NCI-H2196 treated with DMSO at 0.1 percent for 48 hours (cell line): ENCODE measurements around the gene TRAF2.

Experiments used
- DNase-seq: peaks from one replicate; lab custom pipeline; 2025; ENCODE audit not compliant: unreplicated experiment; lab: John Stamatoyannopoulos, UW

The TRAF2 gene

GRCh38 chr9:136936645-136937170 is 50.4 kb downstream of the TRAF2 start:
- DNase-seq: no peak

GRCh38 chr9:136937186-136938001 is 51.1 kb downstream of the TRAF2 start:
- DNase-seq: no peak

- DNase-seq: no peak
Measured at GRCh38 chr9:136939431-136939995, 53.2 kb downstream of the TRAF2 start.

- no peak for DNase-seq
Measured at GRCh38 chr9:136939996-136940525, 53.7 kb downstream of the TRAF2 start.

GRCh38 chr9:136940526-136941230 is 54.4 kb downstream of the TRAF2 start:
- no peak for DNase-seq

GRCh38 chr9:136941231-136942111 is 55.2 kb downstream of the TRAF2 start:
- no peak for DNase-seq

DNA sequence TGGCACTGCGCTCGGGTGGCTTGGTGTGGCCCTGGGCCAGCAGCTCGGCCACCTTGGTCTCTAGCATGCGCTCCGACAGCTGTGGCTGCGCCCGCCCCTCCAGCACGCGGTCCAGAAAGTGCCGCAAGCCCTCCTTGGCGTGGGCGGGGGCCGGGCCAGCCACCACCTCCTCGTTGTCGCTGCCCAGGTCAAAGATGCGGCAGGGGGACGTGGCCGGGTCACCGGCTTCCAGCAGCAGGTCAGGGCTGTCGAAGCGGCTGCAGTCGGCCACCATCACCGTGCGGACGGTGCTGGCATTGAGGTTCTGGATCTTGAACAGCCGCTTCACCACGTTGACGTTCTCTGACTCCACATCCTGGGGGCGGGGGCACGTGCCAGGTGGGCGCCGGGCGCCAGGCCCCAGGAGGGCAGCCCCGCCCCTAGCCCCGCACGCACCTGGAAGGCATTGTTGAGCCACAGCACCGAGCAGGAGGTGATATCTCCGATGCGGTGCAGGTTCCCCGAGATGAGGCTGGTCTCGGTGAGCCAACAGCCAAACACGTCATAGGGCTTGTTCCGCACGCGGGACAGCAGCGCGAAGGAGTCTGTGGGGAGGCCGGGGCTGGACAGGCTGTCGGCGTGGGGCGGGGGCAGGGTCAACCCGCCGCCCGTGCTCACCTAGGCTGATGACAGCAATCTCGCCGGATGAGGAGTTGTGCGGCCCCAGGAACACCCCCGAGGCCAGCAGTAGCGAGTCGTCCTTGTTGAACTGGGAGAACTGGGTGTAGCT is 56.0 kb downstream of the TRAF2 start:
- no peak for DNase-seq

- DNase-seq: no peak
Measured at GRCh38 chr9:136942881-136943230, 56.5 kb downstream of the TRAF2 start.

- no peak for DNase-seq
Measured at GRCh38 chr9:136943291-136944211, 57.2 kb downstream of the TRAF2 start.

GRCh38 chr9:136944212-136944518 is 57.8 kb downstream of the TRAF2 start:
- DNase-seq: no peak

DNA sequence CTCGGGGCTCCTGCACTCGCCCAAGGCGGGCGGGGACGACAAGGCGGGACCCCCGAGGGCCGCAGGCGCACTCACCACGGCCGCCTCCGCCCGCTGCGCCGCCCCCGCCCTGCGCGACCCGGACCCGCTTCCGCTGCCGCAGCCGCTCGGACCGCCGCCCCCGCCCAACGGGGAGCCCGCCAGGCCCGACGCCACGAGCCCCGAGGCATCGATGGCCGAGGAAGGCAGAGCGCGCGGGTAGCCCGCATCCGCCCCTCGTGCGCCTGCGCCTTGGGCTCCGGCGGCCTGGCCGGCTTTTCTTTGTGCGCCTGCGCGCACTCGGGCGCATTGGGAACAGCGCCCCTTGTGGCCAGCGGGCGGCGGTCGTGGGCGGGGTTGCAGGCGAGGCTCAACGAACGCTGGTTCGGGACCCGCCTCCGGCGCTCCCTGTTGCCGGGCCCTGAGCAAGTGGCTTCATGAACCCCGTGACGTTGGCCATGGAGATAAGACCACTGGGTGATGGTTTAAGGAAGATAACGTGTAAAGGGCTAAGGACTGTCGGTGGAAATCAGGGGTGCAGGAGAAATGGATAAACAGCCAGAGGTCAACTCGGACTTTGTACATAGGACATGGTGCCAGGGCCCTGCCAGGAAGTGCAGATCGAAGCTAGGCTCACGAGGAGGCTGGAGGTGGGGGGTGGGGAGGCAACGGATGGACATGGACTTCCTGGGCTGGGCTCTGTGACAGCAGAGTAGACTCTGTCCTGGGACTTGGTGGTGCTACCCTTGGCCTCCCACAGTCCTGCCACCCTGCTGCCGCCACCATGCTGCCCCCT is 58.4 kb downstream of the TRAF2 start, which contains the start of the genes C8G and FBXW5:
Gene C8G (plus strand): TSS at position 725 of the 814 bp plus-strand sequence. CDS start 78 bp downstream, at position 803.
Gene FBXW5 (minus strand): TSS at position 220 of the 814 bp plus-strand sequence. CDS start 655 bp downstream, outside the sequence.
- peak; percentile 88 for DNase-seq

DNA sequence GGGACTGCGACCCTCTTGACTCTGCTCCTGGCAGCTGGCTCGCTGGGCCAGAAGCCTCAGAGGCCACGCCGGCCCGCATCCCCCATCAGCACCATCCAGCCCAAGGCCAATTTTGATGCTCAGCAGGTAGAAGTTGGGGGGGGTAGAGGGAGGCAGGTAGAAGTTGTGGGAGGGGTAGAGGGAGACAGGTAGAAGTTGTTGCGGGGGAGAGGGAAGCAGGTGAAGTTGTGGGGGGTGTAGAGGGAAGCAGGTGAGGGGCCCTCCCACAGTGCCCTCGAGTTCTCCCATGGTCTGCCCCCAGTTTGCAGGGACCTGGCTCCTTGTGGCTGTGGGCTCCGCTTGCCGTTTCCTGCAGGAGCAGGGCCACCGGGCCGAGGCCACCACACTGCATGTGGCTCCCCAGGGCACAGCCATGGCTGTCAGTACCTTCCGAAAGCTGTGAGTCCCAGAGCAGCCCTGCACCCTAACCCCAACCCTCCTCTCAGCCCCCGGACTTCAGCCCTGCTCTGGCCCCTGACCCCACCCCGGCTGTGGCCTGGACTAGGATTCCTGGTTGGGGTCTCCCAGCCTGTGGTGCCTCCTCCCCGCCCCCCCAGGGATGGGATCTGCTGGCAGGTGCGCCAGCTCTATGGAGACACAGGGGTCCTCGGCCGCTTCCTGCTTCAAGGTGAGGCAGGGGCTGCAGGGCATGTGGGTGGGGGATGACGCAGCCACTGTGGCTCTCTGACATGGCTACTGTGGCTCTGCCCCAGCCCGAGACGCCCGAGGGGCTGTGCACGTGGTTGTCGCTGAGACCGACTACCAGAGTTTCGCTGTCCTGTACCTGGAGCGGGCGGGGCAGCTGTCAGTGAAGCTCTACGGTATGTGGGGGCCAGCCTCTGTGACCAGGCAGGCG is 59.3 kb downstream of the TRAF2 start:
- no peak for DNase-seq

- DNase-seq: no peak
Measured at GRCh38 chr9:136946228-136947027, 60.1 kb downstream of the TRAF2 start.

- DNase-seq: no peak
Measured at GRCh38 chr9:136947028-136947891, 60.9 kb downstream of the TRAF2 start.

DNA sequence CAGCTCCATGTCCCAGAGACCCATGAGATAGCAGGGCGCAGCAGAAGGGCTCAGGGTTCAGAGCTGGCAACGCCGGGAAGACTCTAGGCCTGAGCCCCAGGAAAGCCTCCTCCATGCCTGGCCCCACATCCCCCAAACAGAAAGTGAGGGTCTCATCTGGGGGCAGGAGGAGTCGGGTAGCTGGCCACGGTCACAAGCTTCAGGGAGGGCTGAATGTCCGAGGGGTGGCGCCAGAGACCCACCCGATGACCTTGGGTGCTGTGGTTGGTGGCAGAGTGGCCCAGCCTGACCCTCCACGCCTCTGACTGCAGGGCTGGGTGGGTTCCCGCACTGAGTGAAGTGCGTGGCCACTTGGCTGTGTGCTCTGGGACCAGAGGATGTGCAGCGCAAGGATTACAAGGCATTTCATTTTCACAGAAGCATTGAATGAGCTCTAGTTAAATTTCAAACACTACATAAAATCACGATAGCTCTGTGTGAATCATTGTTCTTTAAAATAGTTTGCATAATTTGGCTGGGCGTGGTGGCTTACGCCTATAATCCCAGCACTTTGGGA is 61.7 kb downstream of the TRAF2 start:
- peak; percentile 8 for DNase-seq
